ENCODE measurements around the gene ABLIM3. TPM values are rescaled to one million over a fixed set of nuclear protein-coding genes. Genes with fewer than 3 reads are reported as not detected.

Gene ABLIM3
- total RNA-seq, 2 experiments from 2014 or later: not detected

DNA sequence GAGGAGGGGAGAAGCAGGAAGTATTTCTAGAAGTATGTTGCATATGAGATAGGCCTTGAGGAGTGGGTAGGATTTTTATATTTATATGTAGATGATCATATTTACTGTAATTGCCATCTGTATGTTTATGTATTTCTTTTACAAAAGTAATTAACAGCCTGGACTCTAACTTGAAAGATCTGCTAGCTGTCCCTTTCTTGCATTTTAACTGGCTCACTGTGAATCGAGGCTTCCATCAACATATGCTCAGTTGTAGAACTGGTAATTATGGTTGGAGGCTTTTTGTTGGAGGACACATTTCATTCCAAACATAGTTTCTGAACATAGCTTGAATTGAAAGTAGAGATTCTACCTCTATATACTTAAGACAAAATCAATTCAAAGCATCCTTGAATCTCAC lies 23.4 kb downstream of the ABLIM3 start:
- POLR2A ChIA-PET: no interaction called here
- Mint-ChIP-seq H3K4me1 (ENCODE audit: low read depth) (no peaks in the 10 kb centered on the region), H3K27me3 (ENCODE audit: low read depth) (peaks cover 12% of the 10 kb centered on the region), H3K4me3 (no peak overlapping the region), H3K27ac (no peak overlapping the region), H3K36me3 (ENCODE audit: low read depth) (no peaks in the 10 kb centered on the region), H3K9me3 (ENCODE audit: insufficient read depth) (no peaks in the 10 kb centered on the region)
- DNase-seq: no peak
- CTCF ChIA-PET: interaction anchor here (1.5 kb wide), 1 partner anchor 22 kb away, joined by 3 read pairs; no protein-coding TSS in a partner anchor
- no peak for ATAC-seq

- POLR2A ChIA-PET: no interaction called here
- peaks cover 16% of the 10 kb centered on the region for H3K27me3 Mint-ChIP-seq (ENCODE audit: low read depth)
- H3K9me3 Mint-ChIP-seq (ENCODE audit: insufficient read depth): no peaks in the 10 kb centered on the region
- H3K36me3 Mint-ChIP-seq (ENCODE audit: low read depth): no peaks in the 10 kb centered on the region
- no peak overlapping the region for H3K4me3 Mint-ChIP-seq
- CTCF ChIA-PET: no interaction called here
- DNase-seq (no peak), ATAC-seq (no peak)
- no peaks in the 10 kb centered on the region for H3K4me1 Mint-ChIP-seq (ENCODE audit: low read depth)
- H3K27ac Mint-ChIP-seq: no peak overlapping the region
Observed at GRCh38 chr5:149166128-149166527, 24.8 kb downstream of the ABLIM3 start.

- Mint-ChIP-seq H3K9me3 (ENCODE audit: insufficient read depth) (no peaks in the 10 kb centered on the region), H3K27ac (no peak overlapping the region), H3K4me1 (ENCODE audit: low read depth) (no peaks in the 10 kb centered on the region), H3K27me3 (ENCODE audit: low read depth) (peaks cover 16% of the 10 kb centered on the region), H3K36me3 (ENCODE audit: low read depth) (no peaks in the 10 kb centered on the region), H3K4me3 (no peak overlapping the region)
- ChIA-PET CTCF (no interaction called here), POLR2A (no interaction called here)
- no peak for ATAC-seq
- DNase-seq: no peak
Observed at GRCh38 chr5:149166591-149167100, 25.4 kb downstream of the ABLIM3 start.

- no peak for ATAC-seq
- ChIA-PET CTCF (no interaction called here), POLR2A (no interaction called here)
- H3K36me3 Mint-ChIP-seq (ENCODE audit: low read depth): no peaks in the 10 kb centered on the region
- H3K4me1 Mint-ChIP-seq (ENCODE audit: low read depth): no peaks in the 10 kb centered on the region
- H3K4me3 Mint-ChIP-seq: no peak overlapping the region
- DNase-seq: no peak
- H3K27ac Mint-ChIP-seq: no peak overlapping the region
- H3K27me3 Mint-ChIP-seq (ENCODE audit: low read depth): peaks cover 18% of the 10 kb centered on the region
- no peaks in the 10 kb centered on the region for H3K9me3 Mint-ChIP-seq (ENCODE audit: insufficient read depth)
Observed at GRCh38 chr5:149168276-149168906, 27.1 kb downstream of the ABLIM3 start.

GRCh38 chr5:149170299-149170698 lies 29.0 kb downstream of the ABLIM3 start:
- Mint-ChIP-seq H3K27ac (no peak overlapping the region), H3K4me3 (no peak overlapping the region), H3K9me3 (ENCODE audit: insufficient read depth) (no peaks in the 10 kb centered on the region), H3K27me3 (ENCODE audit: low read depth) (peaks cover 19% of the 10 kb centered on the region), H3K36me3 (ENCODE audit: low read depth) (no peaks in the 10 kb centered on the region), H3K4me1 (ENCODE audit: low read depth) (no peaks in the 10 kb centered on the region)
- CTCF ChIA-PET: no interaction called here
- no peak for ATAC-seq
- no peak for DNase-seq
- POLR2A ChIA-PET: no interaction called here

DNA sequence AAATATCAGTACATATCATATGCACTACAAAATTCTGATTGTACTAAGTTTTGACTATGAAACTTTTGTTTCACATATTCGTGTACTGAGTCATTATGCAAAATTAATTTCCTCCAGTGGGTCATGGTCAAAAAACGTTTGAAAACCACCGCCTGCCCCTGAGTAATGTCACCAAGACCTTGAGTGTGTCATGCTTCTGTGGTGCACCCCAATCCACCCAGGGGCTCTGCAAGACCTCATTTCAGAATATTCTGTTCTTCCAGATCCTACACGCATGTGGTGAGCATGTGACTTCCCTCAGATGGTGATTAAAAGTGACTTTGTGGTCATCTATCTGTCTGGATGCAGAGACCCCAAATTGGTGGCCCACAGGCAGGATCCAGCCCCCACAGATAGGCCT lies 31.0 kb downstream of the ABLIM3 start:
- Mint-ChIP-seq H3K9me3 (ENCODE audit: insufficient read depth) (no peaks in the 10 kb centered on the region), H3K27me3 (ENCODE audit: low read depth) (peaks cover 19% of the 10 kb centered on the region), H3K36me3 (ENCODE audit: low read depth) (no peaks in the 10 kb centered on the region), H3K27ac (no peak overlapping the region), H3K4me1 (ENCODE audit: low read depth) (no peaks in the 10 kb centered on the region), H3K4me3 (no peak overlapping the region)
- ChIA-PET CTCF (no interaction called here), POLR2A (no interaction called here)
- DNase-seq (no peak), ATAC-seq (no peak)

DNA sequence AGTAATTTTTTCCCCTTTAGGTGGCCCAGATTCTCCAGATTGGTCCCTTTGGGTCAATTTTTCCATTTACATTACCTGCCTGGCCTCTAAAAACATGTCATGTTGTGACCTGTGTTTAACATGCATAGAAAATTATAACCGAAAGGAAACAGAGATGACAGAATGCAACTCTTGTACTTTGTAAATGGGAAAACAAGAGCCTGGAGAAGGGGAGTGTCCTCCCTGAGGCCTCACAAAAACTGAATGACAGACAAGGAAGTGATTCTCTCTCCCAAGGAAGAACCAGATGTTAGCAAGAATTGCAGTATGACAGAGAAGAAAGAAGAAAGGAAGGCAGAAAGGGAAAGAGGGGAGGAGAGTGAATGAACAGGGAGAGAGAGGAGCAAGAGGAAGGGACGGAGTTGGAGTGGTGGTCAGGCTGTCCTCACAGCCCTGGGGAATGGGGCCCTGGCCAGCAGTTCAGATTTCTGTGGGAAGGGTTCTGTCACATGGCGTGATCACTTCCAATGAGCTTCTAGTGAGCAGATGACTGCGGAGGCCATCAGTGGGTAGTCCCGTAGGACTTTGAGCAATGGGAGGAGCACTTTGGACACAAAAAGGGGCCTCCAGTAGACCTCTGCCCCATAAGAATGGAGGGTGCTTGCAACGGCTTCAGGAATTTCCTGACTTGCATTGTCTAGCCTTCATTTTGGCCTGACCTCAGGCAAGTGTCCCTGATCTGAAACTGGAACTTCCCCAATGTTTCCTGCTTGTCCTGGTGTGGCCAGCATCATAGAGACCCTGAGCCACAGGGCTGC lies 31.6 kb downstream of the ABLIM3 start:
- H3K27me3 Mint-ChIP-seq (ENCODE audit: low read depth): peaks cover 15% of the 10 kb centered on the region
- no peak overlapping the region for H3K4me3 Mint-ChIP-seq
- no peak overlapping the region for H3K27ac Mint-ChIP-seq
- H3K9me3 Mint-ChIP-seq (ENCODE audit: insufficient read depth): no peaks in the 10 kb centered on the region
- no peaks in the 10 kb centered on the region for H3K36me3 Mint-ChIP-seq (ENCODE audit: low read depth)
- no peak for ATAC-seq
- DNase-seq: no peak
- ChIA-PET POLR2A (no interaction called here), CTCF (no interaction called here)
- no peaks in the 10 kb centered on the region for H3K4me1 Mint-ChIP-seq (ENCODE audit: low read depth)

DNA sequence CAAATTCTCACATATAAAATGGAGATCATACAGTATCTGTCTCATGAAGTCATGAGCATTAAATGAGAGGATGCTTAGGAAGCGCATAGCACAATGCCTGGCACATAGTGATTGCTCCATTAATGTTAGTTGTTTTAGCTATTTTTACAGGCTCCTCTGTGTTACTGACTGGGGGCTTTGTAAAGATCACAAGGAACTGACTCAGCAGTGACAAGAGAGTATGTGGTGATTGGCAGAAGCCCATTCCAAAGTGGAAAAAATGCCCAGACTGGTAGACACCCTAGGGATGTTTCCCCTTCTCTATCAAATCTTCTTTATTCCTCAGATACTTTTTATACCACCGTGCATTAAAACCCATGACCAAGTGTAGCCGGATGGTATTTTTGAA lies 33.5 kb downstream of the ABLIM3 start:
- no peaks in the 10 kb centered on the region for H3K4me1 Mint-ChIP-seq (ENCODE audit: low read depth)
- H3K27me3 Mint-ChIP-seq (ENCODE audit: low read depth): peaks cover 19% of the 10 kb centered on the region
- DNase-seq (no peak), ATAC-seq (no peak)
- H3K27ac Mint-ChIP-seq: no peak overlapping the region
- ChIA-PET POLR2A (no interaction called here), CTCF (no interaction called here)
- H3K9me3 Mint-ChIP-seq (ENCODE audit: insufficient read depth): no peaks in the 10 kb centered on the region
- no peaks in the 10 kb centered on the region for H3K36me3 Mint-ChIP-seq (ENCODE audit: low read depth)
- no peak overlapping the region for H3K4me3 Mint-ChIP-seq

DNA sequence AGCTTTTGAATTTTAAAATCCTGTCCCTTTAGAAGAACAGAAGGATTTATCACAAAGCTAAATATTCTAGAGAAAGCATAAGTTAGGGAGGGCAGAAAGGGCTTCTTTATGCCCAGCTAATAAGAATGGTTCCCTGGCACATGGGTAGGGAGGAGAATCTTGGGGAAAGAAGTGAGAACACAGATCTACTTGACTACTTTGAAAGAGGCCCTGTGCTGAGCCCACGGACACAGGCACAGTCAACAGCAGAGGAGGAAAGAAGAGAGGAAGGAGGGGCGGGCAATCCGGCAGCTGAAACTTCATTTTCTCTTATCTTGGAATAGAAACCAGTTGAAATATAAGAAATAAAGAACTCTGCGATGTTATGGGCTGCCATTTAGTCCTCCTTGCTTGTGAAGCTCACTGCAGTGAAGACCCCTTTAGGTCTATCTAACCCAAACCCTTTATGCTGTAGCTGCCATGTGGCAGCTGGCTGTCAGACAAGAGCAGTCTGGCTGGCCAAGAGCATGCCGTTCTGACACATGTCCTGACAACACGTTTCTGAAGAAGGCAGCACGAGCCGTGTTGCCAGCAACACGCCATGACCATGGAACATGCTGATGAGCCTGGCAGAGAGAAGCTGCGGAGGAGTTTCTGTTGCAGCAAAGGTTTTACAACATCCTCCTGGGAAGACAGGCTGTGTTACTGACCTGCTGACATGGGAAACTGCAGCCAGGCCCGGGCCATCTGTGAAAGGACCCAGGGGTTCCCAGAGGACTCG lies 34.2 kb downstream of the ABLIM3 start:
- no peak for ATAC-seq
- H3K4me1 Mint-ChIP-seq (ENCODE audit: low read depth): no peaks in the 10 kb centered on the region
- no peak for DNase-seq
- no peak overlapping the region for H3K4me3 Mint-ChIP-seq
- no peaks in the 10 kb centered on the region for H3K36me3 Mint-ChIP-seq (ENCODE audit: low read depth)
- peaks cover 19% of the 10 kb centered on the region for H3K27me3 Mint-ChIP-seq (ENCODE audit: low read depth)
- H3K9me3 Mint-ChIP-seq (ENCODE audit: insufficient read depth): no peaks in the 10 kb centered on the region
- H3K27ac Mint-ChIP-seq: no peak overlapping the region
- POLR2A ChIA-PET: no interaction called here
- CTCF ChIA-PET: no interaction called here

- H3K9me3 Mint-ChIP-seq (ENCODE audit: insufficient read depth): no peaks in the 10 kb centered on the region
- CTCF ChIA-PET: no interaction called here
- POLR2A ChIA-PET: no interaction called here
- no peaks in the 10 kb centered on the region for H3K4me1 Mint-ChIP-seq (ENCODE audit: low read depth)
- DNase-seq (no peak), ATAC-seq (no peak)
- H3K27me3 Mint-ChIP-seq (ENCODE audit: low read depth): peaks cover 24% of the 10 kb centered on the region
- no peak overlapping the region for H3K4me3 Mint-ChIP-seq
- no peaks in the 10 kb centered on the region for H3K36me3 Mint-ChIP-seq (ENCODE audit: low read depth)
- no peak overlapping the region for H3K27ac Mint-ChIP-seq
Observed at GRCh38 chr5:149177339-149177843, 36.1 kb downstream of the ABLIM3 start.

GRCh38 chr5:149177911-149178565 lies 36.7 kb downstream of the ABLIM3 start:
- CTCF ChIA-PET: no interaction called here
- ATAC-seq: no peak

More at GRCh38 chr5:149177911-149178565, 36.7 kb downstream of the ABLIM3 start:
- Mint-ChIP-seq H3K36me3 (ENCODE audit: low read depth) (no peaks in the 10 kb centered on the region), H3K4me1 (ENCODE audit: low read depth) (no peaks in the 10 kb centered on the region), H3K27ac (no peak overlapping the region), H3K9me3 (ENCODE audit: insufficient read depth) (no peaks in the 10 kb centered on the region), H3K27me3 (ENCODE audit: low read depth) (peaks cover 24% of the 10 kb centered on the region), H3K4me3 (no peak overlapping the region)
- POLR2A ChIA-PET: no interaction called here
- DNase-seq: no peak

Measured in activated CD8-positive, alpha-beta T cell treated with anti-CD3 and anti-CD28 coated beads, Interleukin-2, amount 10 ng/mL, durations not matched to agents 7 days and 5 days (primary cell).